ENCODE results near the gene SLCO3A1. TPM values are rescaled to one million over a fixed set of nuclear protein-coding genes. Genes with fewer than 3 reads are reported as not detected.
A peak's percentile ranks its signal among the peaks of the same experiment; 100 is the strongest.

SLCO3A1 gene
- total and polyA plus RNA-seq, 12 donors: 1.8 to 26.6 (median 17.2) TPM

- Histone ChIP-seq H3K9me3 (replicated peaks in 1 of 3) (no peaks in the 10 kb centered on the region), H3K27me3 (no peaks in the 10 kb centered on the region), H3K4me3 (no peak overlapping the region), H3K27ac (no peak overlapping the region), H3K36me3 (replicated peaks in 1 of 2) (no peaks in the 10 kb centered on the region), H3K4me1 (replicated peaks in 1 of 2) (peaks cover 6 to 14% of the 10 kb centered on the region in 2 donors)
- intact Hi-C loops (cut with DNase I): no loop called here
- 80 to 91% (median 87%) methylated on average over 7 of the region's 7 CpGs for WGBS, 4 donors
- TF ChIP-seq, protein P1, sequence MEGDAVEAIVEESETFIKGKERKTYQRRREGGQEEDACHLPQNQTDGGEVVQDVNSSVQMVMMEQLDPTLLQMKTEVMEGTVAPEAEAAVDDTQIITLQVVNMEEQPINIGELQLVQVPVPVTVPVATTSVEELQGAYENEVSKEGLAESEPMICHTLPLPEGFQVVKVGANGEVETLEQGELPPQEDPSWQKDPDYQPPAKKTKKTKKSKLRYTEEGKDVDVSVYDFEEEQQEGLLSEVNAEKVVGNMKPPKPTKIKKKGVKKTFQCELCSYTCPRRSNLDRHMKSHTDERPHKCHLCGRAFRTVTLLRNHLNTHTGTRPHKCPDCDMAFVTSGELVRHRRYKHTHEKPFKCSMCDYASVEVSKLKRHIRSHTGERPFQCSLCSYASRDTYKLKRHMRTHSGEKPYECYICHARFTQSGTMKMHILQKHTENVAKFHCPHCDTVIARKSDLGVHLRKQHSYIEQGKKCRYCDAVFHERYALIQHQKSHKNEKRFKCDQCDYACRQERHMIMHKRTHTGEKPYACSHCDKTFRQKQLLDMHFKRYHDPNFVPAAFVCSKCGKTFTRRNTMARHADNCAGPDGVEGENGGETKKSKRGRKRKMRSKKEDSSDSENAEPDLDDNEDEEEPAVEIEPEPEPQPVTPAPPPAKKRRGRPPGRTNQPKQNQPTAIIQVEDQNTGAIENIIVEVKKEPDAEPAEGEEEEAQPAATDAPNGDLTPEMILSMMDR (IDR thresholded peaks at IDR 0.05): no peak
- TF ChIP-seq POLR2A (IDR thresholded peaks at IDR 0.05): no peak
- no peak for DNase-seq
Measured at GRCh38 chr15:92006186-92007028, 152.9 kb downstream of the SLCO3A1 start.

DNA sequence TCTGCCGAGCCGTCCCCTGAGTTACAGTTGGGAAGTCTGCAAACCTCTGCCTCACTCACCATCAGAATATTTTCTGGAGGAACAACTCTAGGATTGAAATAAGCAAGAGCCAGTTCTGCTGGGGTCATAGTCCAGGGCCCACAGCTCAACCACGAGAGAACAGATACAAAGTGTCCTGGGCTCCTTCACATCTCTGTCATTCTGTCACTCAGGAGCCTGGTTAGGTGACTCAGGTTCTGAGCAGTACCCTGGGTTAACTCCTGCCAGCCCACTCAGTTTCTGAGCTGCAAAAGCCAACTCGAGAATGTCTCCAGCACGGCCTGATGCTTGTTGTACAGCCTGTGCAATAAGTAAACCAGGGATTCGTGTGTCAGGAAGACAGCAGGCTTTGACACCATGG, 155.7 kb downstream of the SLCO3A1 start:
- WGBS, 4 donors: 51 to 65% (median 57%) methylated on average over 4 to 6 of the region's 6 CpGs
- H3K4me1 ChIP-seq (replicated peaks in 1 of 2): peaks cover 6 to 23% of the 10 kb centered on the region in 2 donors
- TF ChIP-seq, protein P1 (IDR thresholded peaks at IDR 0.05): no peak
- TF ChIP-seq POLR2A (IDR thresholded peaks at IDR 0.05): no peak
- DNase-seq: peak in 2 of 7 donors; percentile 24 to 29
- intact Hi-C loops (cut with DNase I): no loop called here
- peak overlapping the region in 1 of 5 donors; percentile 41 for H3K27ac ChIP-seq
- H3K4me3 ChIP-seq: no peak overlapping the region
- no peaks in the 10 kb centered on the region for H3K9me3 ChIP-seq (replicated peaks in 1 of 3)
- H3K27me3 ChIP-seq: no peaks in the 10 kb centered on the region
- no peaks in the 10 kb centered on the region for H3K36me3 ChIP-seq (replicated peaks in 1 of 2)

DNA sequence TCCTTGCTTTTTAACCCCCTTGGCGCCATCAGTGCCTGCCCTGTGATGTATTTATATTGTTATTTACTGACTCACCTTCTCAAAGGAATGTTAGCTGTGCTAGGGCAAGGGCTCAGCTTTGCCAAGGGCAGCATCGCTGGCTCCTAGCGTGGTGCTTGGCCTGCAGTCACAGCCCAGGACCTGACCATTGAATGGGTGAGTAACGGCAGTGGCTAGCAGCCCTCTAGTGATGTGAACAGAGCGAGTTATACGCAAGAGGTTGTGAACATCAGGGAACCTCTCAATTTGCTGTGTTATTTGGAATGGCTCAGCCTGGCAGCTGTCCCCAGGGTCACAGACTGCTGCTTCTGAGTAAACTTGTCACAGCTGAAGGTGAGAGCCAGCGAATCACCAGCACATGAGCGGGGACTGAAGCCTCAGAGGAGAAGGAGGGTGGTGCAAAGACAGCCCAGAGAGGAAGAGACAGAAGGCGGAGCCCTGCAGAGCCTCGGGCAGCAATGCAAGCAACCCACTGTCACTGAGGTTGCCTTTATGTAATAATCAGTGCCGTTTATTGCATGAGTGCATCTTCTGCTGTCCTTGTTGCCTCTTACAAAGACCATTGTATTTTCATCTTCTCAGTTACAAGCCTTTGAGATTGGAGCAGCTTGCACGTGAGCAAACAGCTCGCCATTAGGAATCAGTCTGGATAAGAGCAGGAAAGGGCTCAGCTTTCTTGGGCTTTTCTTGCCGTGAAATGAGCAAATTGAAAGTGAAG, 158.3 kb downstream of the SLCO3A1 start:
- Histone ChIP-seq H3K36me3 (replicated peaks in 1 of 2) (no peaks in the 10 kb centered on the region), H3K9me3 (replicated peaks in 1 of 3) (no peaks in the 10 kb centered on the region), H3K27ac (peak overlapping the region; percentile 42 to 90 (median 69)), H3K4me1 (replicated peaks in 1 of 2) (peaks cover 6 to 23% of the 10 kb centered on the region in 2 donors), H3K4me3 (no peak overlapping the region), H3K27me3 (no peaks in the 10 kb centered on the region)
- TF ChIP-seq, protein P1 (IDR thresholded peaks at IDR 0.05): no peak
- no peak for TF ChIP-seq POLR2A (IDR thresholded peaks at IDR 0.05)
- intact Hi-C loops (cut with DNase I): no loop called here
- 29 to 41% (median 37%) methylated on average over 14 of the region's 14 CpGs for WGBS, 4 donors
- peak; percentile 54 to 90 (median 85) for DNase-seq

GRCh38 chr15:92012368-92012629, 158.8 kb downstream of the SLCO3A1 start:
- Histone ChIP-seq H3K4me3 (no peak overlapping the region), H3K27me3 (no peaks in the 10 kb centered on the region), H3K36me3 (replicated peaks in 1 of 2) (no peaks in the 10 kb centered on the region), H3K27ac (peak overlapping the region; percentile 42 to 90 (median 69)), H3K9me3 (replicated peaks in 1 of 3) (no peaks in the 10 kb centered on the region), H3K4me1 (replicated peaks in 1 of 2) (peaks cover 6 to 23% of the 10 kb centered on the region in 2 donors)
- TF ChIP-seq, protein P1 (IDR thresholded peaks at IDR 0.05): no peak
- TF ChIP-seq POLR2A (IDR thresholded peaks at IDR 0.05): no peak
- intact Hi-C loops (cut with DNase I): no loop called here
- peak; percentile 29 to 69 (median 58) for DNase-seq
- 38 to 55% (median 47%) methylated on average over 1 of the region's 1 CpG for WGBS, 4 donors

All from adrenal gland (tissue), 12 donors.